Stimulated activated CD8-positive, alpha-beta memory T cell treated with anti-CD3 and anti-CD28 coated beads, Interleukin-15, amount 100 ng/mL, for 4 hours (primary cell): ENCODE measurements around the gene C14orf180.

Source experiments
- DNase-seq, 2 donors: peaks; one replicate each; pipeline ENCODE4 v3.0.0-alpha.2; 2020; ENCODE audit warnings: low read depth in 2 of 2

Gene C14orf180

GRCh38 chr14:104579507-104579906 lies at the start of gene C14orf180:
Gene C14orf180 (plus strand): TSS chr14:104579764. CDS start chr14:104586431, 6,667 bp downstream.
- no peak for DNase-seq

- no peak for DNase-seq
Measured at GRCh38 chr14:104530646-104531045, 48.9 kb upstream of the C14orf180 start.

GRCh38 chr14:104531421-104532190 lies 48.0 kb upstream of the C14orf180 start:
- no peak for DNase-seq

GRCh38 chr14:104532191-104532555 lies 47.4 kb upstream of the C14orf180 start:
- DNase-seq: no peak

DNA sequence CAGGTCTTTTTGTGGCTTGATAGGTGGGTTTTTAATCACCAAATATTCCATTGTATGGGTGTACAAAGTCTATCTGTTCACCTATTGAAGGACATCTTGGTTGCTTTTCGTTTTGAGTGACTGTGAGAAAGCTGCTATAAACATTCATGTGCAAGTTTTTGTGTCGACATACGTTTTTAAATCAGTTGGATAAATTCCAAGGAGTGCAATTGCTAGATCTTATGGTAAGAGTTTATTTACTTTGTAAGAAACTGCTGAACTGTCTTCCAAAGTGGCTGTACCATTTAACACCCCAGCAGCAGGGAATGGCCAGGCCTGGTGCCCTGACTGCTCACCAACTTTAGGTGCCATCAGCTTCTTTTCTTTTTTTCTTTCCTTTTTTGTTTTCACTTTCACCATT lies 45.5 kb upstream of the C14orf180 start:
- no peak for DNase-seq

- DNase-seq: no peak
Measured at GRCh38 chr14:104536942-104537612, 42.5 kb upstream of the C14orf180 start.

GRCh38 chr14:104537613-104537988 lies 42.0 kb upstream of the C14orf180 start:
- no peak for DNase-seq

DNA sequence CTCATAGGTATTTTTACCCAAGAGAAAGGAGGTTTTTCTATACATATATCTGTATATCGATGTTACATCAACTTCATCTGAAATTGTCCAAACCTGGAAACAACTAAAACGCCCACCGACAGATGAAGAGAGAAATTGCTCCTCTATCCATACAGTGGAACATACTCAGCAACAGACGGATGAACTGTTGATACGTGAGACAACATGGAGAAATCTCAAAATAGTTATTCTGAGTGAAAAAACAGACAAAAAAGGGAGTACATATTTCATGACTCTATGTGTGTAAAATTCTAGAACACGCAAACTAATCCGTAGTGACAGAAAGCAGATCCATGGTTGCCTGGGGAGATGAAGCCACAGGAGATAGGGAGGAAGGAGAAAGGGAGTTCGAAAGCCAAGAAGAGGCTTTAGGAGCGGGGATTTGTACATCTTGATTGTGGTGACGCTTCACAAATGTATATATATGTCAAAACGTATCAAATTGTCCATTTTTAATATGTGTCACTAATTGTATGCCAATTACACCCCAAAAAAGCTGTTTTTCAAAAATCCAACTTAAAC lies 37.6 kb upstream of the C14orf180 start:
- DNase-seq: no peak

DNA sequence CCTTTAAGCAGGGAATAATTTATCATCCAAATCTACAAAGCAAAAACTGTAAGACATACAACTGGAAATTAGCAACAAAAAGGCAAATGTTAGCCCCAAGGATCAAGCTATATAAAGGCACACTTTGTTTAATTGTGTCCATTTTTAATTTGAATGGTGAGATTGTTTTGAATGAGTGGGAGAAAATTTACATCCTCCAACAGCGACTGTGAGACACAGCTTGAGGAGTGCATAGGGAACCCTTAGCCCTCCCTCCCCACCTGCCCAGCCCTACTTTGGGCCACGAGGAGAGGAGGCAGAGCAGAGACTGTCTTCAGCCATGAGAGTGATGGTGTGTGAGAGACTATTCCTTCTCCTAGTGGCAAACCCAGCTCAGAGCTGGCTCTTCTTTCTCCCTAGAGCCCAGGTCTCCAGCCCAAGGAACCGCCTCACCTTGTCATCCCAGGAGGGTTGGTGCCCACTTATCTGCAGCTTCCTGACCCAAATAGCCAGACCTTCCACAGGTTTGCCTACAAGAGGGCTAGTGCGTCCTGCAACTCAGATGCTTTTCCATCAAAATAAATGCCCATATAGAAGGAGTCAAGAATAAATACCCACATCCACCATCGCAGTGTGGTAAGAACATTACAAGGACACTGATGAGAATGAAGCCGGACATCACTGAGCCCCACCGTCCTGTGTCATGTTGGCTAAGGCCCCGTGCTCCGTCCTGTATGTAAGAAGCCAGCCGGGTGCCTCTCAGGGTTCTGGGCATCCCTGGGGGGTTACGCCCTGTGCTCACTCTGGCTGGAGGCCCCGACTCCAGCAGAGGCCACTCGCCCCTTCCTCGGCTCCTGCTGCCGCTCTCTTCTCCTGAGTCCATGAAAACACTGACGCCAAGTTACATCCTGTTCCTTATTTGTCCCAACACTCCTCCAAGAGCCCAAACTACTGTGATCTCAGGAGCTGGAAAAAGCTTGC lies 36.4 kb upstream of the C14orf180 start:
- no peak for DNase-seq

DNA sequence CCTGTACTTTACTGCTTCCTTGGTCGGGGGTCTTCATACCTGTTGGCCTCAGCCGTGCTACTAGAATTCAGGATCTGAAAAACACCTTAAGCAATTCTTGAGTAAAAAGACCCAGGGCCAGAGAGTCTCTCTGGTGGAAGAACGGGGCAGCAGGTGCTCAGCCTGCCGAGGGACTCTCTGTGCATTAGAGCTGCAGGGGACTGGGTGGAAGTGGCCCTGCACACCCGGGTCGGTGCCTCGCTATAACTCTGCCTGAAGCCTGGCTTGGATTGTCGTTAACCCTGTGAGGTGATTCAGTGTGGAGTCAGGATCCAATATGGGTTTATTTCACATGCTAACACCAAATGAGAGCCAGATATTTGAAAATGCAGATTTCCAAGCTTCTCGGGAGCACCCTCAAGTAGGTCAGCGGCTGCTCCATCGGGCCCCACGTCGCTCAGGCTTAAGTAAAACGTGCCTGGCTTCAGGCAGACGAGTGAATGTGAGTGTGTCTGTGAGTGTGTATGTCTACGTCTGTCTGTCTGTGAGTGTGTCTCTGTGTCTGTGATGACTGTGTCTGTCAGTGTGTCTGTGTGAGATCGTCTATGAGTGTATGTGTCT lies 35.1 kb upstream of the C14orf180 start:
- DNase-seq: no peak

- DNase-seq: no peak
Measured at GRCh38 chr14:104545151-104545941, 34.2 kb upstream of the C14orf180 start.

- DNase-seq: no peak
Measured at GRCh38 chr14:104545942-104546501, 33.5 kb upstream of the C14orf180 start.

GRCh38 chr14:104546591-104547309 lies 32.8 kb upstream of the C14orf180 start:
- no peak for DNase-seq

DNA sequence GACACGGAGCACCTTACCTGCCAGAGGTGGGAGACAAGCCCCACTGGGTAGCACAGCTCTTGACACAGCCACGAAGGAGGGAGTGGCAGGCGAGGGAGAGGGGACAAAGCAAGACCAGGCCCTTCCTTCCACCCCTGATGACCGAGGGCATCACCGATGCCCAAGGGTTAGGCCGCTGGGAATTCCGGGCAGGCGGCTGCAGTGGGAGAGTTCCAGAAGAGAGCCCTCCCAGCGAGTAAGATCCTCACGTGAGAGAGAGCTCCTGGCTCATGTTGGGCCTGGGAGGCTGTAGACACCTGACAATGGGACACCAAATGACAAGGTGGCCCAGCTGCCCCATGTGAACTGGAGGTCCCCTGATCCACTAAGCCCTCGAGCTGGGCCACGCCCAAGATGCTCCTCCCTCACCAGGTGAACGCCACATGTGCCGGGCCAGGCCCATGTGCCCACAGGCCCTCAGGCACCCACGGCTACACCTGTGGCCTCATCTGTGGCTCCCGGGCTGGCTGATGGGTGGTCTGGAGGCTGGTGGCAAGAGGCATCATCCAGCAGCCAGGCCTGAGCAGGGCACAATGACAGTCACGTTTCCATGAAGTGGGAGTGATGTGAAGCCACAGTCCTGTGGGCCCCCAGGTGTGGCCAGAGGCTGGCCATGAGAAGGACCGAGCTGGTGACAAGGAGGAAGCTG lies 32.1 kb upstream of the C14orf180 start:
- DNase-seq: no peak

DNA sequence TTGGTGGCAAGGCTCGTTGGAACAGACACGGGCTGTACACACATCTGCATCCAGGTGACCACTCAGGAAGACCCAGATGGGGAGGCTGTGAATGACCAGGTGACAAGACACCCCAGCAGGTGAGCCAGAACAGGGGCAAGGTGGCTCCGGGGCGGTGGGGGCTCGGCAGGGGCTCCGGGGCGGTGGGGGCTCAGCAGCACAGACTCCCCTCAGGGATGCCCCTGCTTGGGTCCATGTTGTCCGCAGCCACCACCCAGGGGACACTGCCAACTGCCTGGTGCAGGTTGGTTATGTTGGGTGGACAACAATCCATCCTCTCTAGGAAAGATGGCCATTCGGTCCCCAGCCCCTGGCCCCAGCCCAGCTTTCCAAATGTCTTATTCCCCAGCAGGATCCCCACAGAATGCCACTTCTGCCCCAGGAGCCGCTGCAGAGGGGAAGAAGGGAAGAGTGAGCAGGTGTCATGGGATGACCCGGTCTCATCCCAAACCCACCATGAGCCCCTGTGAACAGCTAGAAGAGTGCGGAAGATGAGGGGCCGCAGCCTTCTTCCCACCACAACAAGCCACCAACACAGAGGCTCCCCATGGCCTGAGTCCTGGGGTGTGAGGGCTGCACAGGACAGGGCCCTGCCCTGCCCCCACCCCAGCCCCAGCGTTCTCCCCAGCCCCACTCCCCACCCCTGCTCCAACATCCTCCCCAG lies 31.4 kb upstream of the C14orf180 start:
- DNase-seq: no peak

DNA sequence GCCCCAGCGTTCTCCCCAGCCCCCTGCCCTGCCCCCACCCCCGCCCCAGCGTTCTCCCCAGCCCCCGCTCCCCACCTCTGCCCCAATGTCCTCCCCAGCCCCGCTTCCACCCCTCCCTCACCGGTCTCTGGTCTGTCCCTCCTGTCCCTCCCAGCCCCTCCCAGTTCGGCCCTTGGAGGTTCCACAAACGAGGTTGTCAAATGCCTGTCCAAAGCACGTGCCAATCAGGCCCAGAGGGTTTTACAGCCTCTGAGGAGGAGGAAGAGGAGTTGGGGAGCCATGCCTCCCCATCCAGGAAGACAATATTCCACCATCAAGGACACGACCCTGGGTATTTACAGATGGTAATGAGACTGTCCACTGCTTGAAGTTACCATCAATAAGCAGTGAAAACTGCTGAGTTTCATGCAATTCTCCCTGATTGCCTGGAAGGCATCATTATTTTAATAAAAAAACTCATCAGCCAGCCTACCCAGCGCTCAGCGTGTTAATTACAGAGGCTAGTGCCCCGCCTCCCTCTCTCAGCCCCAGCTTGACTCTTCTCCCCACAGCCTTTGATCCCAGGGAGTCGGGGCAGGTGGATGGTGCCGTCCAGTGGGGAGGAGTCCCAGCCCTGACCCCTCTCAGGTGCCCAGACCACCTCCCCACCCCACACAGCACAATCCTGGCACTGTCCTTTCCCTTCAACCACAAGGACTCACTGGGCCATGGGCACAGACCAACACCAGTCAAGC lies 30.6 kb upstream of the C14orf180 start:
- DNase-seq: no peak

- no peak for DNase-seq
Measured at GRCh38 chr14:104549536-104550339, 29.8 kb upstream of the C14orf180 start.
